ENCODE data around the gene ATN1.

The ATN1 gene

DNA sequence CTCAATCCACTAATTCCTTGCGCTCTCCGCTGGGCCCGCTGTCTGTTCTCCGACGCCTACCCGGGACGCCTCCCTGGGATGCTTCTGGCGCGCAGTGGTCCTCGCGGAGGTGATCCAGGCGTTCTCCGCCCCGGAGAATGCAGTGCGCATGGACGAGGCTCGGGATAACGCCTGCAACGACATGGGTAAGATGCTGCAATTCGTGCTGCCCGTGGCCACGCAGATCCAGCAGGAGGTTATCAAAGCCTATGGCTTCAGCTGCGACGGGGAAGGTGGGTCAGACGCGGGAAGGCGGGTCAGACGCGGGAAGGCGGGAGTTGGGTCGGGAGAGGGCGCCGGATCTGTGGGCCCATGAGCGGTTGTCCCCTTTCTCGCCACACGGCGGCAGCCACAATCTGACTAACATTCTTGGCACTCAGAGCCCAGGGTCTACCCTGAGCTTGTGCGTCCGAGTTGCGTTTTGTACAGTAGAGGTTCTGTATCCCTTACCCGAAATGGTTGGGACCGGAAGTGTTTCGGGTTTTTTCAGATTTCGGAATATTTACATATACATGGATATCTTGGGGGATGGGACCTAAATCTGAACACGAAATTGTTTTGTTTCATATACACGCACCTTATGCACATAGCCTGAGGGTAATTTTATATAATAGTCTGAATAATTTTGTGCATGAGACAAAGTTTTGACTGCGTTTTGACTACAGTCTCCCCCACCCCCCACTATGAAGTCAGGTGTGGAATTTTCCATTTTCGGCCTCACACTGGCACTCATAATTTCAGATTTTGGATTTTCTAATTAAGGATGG lies 16.8 kb downstream of the ATN1 start:
- DNase-seq, result peak; percentile 96

DNA sequence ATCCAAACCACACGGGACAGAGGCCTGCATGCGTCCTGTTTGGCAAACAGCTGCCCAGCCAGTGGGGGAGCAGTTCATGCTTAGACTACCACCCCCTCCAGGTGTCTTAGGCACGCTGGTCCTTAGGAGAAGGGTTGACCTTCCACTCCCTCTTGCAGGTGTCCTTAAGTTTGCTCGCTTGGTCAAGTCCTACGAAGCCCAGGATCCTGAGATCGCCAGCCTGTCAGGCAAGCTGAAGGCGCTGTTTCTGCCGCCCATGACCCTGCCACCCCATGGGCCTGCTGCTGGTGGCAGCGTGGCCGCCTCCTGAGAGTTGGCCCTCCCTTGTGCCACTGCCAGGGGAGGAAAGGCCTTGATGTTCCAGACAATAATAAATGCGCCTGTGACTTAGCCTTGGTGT lies 17.9 kb downstream of the ATN1 start:
- no peak for DNase-seq

DNA sequence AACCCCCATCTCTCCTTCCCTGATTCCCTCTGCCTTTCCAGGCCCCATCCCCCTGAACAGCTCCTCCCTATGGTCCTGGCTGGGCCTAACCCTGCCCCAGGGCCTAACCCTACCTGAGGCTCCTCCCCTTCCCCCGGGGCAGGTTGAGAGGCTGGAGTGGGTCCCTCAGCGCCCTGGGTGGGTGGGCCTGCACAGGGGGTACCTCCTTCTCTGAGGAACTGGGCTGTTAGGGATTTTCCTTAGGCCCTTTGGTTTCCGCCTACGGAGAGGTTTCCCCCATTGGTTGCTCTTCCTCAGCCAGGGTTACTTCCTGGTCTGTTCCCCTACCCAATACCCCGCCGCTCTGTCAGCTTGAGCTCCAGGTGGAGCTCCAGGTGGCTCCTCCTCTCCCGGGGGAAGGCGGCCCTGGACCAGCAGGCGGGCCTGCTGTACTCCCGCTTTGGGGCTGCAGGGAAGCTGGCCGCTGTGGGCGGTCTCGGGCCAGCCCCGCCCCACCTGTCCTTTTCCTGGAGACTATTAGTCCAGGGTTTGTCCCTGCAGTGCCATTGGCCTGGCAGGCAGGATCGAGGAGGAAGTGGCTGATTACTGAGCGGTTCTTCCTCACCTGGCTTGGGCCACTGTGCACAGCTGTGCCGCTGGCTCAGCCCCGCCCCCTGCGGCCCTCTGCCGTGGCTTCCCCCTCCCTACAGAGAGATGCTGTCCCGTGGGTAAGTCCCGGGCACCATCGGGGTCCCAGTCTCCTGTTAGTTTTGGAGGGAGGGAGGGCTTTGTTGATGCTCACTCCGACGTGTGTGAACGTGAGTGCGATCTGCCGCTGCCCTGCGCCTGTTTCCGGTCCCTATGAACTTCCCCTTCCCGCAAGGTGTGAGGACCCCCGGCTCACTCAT lies 18.5 kb downstream of the ATN1 start:
- peak; percentile 39 for DNase-seq

DNA sequence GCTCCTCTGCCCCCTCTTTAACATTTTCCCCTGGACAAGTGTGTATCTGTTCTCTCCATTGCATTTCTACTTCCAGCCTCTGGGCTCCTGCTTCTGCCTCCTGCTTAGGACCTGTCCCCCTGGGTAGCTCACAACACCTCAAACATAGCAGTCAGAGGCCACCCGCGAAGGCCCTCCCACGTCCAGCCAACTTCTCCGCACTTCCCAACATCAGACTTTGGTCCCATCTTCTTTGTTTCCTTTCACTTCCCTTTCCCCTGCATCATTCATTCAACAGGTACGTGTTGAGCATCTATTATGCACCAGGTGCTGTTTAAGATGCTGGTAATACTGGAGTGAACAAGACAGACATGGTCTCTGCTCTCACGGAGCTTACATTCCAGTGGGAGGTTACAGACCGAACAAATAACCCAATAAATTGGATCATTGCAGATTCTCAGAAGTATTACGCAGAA lies 19.2 kb downstream of the ATN1 start:
- no peak for DNase-seq

DNA sequence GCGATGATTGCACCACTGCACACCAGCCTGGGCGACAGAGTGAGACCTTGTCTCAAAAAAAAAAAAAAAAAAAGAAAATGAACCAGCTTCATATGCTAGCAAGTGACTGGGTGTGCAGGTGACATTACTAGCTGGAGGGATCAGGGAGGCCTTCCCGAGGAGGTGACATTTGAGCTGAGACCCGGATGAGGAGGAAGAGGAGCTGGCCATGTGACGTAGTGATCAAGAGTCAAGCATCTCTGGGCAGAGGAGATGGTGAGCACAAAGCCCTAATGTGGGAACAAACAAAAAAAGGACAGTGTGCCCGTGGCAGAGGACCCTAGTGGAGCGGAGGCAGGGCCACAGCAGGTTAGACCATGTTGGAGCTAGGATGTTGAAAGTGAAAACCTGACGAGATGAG lies 19.9 kb downstream of the ATN1 start:
- DNase-seq, result no peak

DNA sequence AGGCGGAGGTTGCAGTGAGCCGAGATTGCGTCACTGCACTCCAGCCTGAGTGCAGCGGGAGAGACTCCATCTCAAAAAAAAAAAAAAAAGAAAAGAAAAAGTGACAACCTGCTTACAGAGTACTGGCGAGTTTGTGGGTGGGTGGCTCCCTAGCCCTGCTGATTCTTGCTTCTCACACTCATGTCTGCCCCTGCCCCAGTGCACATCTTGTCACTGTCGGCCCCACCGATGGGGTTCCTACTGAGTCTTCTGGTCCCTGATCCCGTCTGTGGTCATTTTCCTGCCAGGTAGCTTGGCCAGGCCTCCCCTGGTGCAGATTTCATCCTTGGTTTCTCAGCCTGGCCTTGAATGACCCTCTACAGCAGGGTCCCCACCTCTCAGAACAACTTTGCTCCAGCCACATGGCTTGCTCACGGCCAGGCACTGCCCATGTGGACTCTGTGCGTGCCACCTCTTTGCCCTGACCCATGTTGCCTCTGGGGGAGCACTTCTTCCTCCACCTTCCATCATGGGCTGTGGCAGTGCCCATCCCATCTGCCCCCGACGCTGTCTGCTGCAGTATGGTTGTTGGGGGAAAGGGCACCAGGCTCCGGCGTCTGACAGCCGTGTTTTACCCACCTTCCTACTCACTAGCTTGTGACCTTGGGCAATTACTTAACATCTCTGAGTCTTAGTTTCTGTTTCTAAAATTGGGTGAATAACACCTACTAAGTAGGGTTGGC lies 21.3 kb downstream of the ATN1 start:
- DNase-seq, result no peak

DNA sequence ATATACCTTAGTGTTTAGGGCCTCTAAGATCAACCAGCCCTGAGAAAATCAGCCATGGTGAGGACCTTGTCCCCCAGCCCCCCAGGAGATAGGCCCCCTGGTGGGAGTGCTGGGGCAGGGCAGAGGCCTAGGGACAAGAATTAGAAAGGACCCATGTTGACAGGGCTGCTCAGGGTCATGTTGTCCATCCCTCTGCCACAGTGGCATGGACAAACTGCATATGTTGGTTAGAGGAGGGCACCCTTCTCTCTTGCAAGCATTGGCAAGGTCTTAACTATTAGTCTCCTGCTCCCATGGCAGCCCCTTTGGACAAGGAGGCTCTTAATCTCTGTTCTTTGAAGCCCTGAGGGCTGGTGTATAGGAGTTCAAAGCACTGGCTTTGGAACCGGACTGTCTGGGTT lies 22.6 kb downstream of the ATN1 start:
- no peak for DNase-seq

DNA sequence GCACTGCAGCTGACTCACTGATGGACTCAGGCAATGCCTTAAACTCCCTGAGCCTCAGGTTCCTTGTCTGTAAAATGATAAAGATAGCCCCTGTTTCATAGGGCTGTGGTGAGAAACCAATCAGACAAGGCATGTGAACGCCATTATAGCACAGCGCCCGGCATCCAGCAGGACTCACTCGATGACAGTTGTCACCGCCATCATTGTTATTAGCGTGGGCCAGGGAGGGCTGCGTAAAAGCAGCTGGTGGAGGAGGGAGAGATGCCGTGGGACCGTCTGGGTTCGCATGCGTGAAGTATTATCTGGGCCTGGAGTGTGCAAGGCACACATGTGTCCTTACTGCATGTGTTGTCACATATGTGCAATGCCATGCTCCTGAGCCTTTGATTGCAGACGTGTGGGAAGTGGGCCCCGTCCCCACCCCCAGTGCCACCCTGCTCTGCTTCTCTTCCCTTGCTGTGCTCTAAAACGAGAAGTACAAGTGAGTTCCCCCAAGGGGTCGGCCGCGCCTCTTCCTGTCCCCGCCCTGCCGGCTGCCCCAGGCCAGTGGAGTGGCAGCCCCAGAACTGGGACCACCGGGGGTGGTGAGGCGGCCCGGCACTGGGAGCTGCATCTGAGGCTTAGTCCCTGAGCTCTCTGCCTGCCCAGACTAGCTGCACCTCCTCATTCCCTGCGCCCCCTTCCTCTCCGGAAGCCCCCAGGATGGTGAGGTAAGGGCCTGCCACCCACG lies 23.2 kb downstream of the ATN1 start, which contains the start of gene PTPN6:
TSS of gene PTPN6 (plus strand) at position 546 of the 730 bp plus-strand sequence. CDS start at position 703, 157 bp downstream.
- no peak for DNase-seq

DNA sequence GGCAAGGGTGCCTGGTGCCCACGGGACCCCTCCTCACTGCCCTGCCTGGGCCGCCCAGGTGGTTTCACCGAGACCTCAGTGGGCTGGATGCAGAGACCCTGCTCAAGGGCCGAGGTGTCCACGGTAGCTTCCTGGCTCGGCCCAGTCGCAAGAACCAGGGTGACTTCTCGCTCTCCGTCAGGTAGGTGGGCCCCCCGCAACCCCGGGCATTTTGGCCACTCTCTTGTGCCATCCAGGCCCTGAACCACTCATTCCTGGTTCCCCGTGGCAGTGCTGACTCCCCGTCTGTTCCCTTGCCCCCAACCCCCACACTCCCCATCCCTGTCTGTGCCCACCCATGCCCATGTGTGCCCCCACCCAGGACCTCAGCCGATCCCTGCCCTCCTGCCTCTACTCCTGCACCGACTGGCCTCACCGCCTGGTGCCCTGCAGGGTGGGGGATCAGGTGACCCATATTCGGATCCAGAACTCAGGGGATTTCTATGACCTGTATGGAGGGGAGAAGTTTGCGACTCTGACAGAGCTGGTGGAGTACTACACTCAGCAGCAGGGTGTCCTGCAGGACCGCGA lies 23.9 kb downstream of the ATN1 start:
- no peak for DNase-seq

DNA sequence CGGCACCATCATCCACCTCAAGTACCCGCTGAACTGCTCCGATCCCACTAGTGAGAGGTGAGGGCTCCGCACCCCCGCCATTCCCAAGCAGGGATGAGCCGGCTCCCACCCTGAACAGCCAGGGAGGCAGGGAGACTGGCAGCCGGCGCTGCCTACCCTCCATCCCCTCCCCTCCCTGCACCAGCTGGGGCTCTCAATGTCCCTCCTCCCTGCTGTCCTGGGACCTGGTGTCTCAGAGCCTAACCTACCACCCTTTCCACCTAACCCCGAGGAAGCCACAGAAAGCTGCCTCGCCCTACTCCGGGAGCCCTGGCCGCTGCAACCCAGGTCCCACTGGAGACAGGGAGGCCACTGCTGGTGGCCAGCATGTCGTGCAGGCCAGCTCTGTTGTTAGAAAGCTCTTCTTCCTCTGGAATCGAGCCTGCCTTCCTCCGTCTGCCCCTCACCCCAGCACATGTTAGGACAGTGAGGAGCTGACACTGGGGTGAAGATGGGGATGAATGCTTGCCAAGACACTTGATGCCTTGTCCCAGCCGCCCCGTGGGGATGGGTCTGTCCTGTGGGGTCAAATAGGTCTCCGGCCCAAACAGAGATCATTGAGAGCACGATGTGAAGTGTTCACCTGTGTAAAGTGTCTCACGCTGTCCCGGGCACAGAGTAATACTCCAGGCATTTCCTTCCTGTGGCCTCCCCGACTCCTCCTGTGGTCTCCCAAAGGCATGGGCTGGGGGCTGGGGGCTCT lies 24.5 kb downstream of the ATN1 start:
- no peak for DNase-seq

DNA sequence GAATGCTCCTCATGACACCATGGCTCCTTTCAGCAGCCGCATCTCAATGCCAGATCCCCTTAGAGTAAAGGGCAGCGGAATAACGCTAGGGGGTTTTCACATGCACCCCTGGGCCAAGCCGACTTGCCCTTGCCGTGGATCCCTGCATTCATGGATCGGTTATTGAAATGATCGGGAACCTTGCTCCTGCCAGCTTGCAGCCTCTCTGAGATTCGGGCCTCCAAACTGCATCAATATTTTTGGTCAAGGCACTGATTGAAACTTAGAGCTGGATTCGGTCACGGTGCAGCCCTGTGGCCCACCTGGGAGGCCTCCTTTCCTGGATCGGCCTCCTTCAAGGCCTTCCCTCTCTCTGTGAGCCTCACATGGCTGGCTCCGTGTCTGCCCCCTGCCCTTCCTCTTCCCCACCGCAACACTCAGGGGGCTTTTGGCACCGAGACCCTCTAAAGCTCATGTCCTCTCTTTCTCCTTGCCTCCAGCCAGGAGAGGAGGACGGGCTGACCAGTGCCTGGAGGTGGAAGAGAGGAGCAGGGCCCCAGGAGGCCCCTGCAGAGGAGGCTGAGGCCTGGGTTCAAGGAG lies 25.2 kb downstream of the ATN1 start:
- DNase-seq, result no peak

DNA sequence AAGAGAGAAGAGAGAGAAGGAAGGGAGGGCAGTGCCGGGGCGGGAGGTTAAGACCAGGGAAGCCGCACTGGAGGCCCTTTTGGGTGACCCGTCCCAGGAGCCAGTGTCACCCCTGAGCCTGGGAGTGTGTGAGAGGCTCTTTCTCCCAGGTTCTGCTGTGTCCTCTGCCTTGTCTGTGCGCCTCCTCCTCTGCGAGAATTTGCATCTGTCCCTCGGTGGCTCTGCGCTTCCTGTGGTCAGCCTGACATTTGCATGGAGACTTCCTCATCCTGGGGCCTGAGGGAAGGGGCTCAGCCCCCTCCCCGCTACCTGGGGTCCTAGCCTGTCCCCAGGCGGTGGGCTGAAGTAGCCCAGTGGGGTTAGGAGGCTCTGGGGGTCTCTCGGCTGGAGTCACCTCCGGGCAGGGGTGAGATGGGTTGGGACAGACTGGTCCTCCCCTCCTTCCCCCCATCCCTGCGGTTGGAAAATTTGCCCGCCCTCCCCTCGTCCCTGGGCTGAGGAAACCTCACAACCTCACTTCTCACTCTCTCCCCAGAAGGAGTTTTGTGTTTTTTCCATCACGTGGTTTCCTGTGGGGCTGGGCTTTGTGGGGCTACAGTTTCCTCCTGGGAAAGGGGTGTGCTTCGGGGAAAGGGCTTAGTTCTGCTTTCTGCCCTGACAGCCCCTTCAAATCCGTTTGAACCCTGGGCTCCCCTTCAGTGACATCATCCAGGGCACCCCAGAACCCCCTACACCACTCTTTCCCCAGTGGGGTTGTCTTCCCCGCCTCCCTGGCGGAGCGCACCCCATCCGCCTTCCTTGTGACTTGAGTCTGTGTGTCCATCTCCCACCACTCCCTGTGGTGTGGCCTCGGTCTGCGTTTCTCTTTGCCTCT lies 25.9 kb downstream of the ATN1 start:
- DNase-seq, result no peak

DNA sequence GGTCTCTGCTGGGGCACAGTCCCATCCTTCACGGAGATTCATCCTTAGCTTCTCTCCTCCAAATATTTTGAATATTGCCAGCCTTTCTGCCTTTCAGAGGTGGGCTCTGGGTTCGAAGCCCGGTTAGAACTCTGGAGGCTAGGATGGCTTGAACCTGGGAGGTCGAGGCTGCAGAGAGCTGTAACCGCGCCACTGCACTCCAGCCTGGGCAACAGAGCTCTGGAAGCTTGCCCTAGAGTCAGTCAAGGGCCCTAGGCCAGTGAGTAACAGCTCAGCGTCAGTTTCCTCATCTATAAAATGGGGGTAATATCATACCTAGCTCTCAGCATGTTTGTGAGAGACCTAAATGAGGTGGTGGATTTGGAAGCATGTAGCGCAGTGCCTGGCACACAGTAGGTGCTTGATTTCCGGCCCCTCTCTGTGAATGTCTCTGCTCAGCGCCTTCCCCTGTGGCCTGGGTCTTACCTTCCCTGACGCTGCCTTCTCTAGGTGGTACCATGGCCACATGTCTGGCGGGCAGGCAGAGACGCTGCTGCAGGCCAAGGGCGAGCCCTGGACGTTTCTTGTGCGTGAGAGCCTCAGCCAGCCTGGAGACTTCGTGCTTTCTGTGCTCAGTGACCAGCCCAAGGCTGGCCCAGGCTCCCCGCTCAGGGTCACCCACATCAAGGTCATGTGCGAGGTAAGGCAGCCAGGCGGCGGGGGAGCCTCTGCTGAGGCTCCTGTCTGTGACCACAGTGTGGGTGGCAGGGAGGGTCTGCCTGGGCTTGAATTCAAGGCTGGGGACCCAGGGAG lies 26.8 kb downstream of the ATN1 start:
- no peak for DNase-seq

DNA sequence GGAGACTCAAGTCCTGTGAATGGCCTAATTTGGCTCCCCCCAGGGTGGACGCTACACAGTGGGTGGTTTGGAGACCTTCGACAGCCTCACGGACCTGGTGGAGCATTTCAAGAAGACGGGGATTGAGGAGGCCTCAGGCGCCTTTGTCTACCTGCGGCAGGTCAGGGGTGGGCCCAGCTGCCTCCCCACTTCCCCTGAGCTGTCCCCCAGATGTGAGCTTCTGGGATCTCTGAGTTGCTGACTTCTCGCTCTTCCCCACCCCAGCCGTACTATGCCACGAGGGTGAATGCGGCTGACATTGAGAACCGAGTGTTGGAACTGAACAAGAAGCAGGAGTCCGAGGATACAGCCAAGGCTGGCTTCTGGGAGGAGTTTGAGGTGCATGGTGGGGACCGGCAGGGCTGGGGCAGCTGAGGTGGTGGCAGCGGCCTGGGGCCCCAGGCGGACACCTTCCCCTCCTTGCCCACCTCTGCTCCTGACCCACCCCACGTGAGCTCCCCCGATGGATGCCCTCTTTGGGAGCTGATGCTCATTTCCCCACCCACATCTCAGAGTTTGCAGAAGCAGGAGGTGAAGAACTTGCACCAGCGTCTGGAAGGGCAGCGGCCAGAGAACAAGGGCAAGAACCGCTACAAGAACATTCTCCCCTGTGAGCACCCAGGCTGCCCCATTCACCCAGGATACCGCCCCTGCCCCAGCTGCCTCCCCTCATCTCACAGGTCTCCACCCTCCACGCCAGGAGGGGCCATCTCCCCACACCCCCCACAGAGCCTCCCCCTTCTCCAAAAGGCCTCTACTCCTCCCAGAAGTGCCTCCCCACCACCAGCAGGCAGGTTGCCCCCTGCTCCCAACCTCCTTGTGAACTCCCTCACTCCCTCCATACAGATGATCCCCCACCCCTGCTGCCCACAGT lies 27.6 kb downstream of the ATN1 start:
- no peak for DNase-seq

DNA sequence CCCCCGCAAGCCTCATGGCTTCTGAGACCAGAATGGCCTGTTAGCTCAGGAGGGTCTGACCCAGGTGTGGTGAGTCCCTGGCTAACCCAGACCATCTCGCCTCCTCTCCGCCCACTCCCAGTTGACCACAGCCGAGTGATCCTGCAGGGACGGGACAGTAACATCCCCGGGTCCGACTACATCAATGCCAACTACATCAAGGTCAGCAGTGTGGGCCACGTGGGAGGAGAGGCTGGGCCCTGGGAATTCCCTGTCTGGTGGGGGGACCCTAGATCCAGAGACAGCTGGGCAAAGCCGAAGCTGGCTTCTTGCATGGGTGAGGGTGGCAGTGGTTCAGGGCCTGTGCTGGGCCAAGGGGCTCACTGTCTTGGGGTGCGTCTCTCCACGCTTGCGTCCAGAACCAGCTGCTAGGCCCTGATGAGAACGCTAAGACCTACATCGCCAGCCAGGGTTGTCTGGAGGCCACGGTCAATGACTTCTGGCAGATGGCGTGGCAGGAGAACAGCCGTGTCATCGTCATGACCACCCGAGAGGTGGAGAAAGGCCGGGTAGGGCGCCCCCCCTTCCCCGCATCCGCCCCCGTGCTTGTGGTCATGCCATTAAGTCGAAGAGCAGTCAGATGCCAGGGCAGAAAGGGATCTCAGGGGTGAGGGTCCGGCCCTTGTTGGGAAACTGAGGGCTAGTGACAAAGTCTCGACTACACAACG lies 28.4 kb downstream of the ATN1 start:
- no peak for DNase-seq

DNA sequence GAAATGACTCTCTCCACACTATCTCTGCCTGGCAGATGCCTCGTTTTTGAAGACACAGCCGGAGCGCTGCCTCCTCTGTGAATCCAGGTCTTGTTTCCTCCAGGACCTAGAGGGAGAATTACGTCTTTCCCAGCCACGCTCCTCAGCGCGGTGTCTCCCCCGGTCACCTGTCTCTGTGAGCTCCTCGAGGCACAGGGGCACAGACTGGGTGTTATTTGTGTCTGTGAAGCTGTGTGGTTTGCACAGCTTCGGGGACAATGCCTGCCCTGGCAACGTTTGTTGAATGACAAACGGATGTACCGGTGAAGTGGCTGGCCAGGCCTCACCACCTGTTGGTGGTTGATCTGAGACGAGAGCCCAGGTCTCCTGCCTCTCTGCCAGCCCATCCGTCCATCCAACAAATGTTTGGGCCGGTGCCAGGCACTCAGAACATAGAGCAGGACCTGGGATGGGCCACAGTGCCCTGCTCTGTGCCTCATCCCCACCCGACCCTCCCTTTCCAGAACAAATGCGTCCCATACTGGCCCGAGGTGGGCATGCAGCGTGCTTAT lies 29.5 kb downstream of the ATN1 start:
- no peak for DNase-seq

Measured in retina (tissue), 1 donor.